NCI-H82 (cell line): ENCODE measurements around the gene SH3GL1.

ENCODE experiments used
- DNase-seq: peaks from one replicate; lab custom pipeline; 2025; lab: John Stamatoyannopoulos, UW

Gene SH3GL1

DNA sequence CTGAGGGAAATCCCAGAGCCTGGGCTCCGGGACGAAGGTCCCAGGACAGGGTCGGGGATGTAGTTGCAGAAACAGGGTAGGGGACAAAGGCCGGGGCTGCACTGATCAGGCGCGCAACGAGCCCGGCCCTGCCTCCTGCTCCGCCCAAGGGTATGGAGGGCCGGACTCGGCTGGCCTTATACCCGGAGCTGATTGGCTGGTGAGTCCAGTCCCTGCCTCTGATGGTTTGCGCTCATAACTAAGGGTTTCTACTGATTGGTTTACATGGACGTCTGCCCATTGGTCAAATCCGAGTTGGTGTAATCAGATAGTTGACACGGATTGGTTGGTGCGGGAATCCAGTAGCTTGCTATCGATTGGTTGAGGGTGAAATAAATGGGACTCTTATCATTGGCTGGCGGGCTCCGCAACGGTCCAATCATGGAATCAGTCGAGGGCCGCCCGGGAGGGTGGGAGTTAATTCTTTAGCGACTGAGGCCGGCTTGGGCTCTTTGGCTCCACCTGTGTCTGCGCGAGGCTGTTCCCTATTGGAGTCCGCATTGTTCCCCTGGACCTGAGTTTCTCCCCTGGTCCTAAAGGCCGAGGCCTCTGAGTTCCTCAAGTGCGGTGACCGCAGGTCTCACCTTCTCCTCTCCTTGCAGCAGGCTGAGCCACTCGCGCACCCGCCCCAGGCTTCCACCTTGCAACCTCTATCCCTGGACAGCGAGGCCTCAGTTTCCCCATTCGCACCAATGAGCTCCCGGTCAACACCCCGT lies 57.6 kb downstream of the SH3GL1 start:
- peak; percentile 99 for DNase-seq

DNA sequence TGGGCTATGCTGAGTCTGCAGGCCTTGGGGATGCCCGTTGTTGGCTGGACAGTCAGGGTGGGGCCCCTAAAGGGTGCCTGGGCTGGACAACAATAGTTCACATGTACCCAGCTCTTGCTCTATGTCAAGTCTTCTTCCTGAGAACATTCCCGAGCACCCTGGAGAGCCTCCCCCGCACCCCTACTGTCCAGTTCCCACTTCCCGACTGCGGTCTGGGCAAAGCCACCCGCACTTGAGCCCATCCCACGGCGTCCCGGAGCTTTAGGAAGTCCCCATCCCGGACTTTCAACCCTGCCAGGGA lies 58.1 kb downstream of the SH3GL1 start:
- DNase-seq = no peak

DNA sequence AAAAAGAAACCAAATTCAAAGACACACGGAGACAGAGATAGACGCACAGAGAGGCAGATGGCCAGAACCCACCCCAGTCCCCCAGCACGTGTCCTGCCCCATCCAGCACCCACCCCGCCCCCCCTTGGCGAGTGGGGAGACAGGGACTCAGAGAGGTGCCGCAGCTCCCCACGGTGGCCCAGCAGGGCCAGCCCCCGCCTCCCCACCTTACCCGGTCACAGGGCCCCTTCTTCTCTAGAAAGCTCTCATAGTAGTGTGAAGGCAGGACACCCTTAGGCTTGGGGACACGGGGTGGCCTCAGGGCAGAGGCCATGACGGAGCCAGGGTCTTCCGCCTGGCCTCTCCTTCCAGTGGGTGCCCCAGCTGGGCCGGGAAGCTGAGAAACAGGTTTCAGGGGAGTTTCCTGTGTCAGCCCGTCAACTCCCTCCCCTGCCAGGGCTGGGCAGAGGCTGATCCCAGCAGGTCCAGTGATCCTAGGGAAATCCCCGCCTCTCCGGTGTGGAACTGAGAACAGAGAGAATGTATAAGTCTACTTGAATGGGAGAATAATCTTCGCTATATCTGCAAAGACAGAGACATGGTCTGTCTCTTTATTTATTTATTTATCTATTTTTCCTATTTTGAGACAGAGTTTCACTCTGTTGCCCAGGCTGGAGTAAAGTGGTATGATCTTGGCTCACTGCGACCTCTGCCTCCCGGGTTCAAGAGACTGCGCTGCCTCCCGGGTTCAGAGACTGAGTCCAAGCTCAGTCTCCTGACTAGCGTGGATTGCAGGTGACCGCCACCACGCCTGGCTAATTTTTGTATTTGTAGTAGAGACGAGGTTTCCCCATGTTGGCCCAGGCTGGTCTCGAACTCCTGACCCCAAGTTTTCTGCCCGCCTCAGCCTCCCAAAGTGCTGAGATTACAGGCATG lies 61.6 kb downstream of the SH3GL1 start, which contains the start of gene STAP2:
STAP2 (minus strand) TSS at position 387 of the 915 bp plus-strand sequence; CDS start at position 313, 74 bp downstream.
- DNase-seq = no peak

DNA sequence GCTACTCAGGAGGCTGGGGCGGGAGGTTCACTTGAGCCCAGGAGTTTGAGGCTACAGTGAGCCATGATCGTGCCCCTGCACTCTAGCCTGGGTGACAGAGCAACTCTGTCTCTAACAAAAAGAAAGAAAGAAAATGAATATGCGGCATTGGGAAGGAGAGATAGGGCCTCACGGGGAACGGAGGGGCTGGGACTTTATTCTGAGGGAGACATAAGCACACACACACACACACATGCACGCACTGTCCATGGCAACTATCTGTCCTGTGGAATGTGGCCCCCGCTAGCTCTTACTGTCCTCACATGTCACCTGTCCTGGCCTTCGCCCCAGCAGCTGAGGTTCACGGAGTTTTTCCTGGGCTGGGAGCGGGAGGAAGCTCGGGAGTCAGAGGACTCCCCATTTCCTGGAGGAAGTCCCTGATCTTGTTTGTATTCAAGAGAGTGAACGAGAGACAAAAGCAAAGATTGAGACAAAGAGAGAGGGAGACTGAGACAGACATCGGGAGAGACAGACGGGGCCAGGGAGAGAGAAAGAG lies 62.4 kb downstream of the SH3GL1 start:
- no peak for DNase-seq

DNA sequence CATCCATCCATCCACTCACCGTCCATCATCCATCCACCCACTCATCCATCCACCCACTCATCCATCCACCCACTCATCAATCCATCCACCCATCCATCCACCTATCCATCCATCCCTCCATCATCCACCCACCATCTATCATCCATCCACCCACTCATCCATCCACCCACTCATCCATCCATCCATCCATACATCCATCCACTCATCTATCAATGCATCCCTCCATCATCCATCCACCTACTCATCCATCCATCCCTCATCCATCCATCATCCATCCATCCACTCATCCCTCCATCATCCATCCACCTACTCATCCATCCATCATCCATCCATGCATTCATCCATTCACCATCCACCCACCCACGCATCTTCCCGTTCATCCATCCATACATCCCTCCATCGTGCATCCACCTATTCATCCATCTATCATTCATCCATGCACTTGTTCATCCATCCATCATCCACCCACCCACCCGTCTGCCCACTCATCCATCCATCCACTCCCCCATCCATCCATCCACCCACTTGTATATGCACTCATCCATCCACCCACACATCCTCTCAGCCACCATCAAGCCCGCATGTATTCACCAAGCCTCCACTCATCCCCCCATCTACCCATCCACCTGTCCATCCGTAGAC lies 65.3 kb downstream of the SH3GL1 start:
- DNase-seq = no peak

DNA sequence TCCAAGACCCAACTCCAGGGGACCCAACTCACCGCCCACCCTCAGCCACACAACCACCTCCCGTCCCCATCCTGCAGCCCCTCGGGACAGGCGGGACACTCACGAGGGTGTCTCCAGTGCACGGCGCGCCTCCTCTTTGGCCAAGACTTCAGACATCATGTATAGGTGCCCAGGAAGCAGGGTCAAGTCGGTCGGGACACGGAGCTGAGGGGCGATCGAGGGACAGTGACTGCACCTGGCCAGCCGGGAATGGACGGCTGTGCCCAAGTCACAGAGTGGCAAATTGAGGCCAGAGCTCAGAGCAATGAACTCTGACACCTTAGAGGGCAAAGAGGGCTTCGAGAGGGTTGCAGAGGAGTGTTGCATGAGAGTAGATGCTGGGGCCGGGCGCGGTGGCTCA lies 70.5 kb downstream of the SH3GL1 start:
- no peak for DNase-seq

DNA sequence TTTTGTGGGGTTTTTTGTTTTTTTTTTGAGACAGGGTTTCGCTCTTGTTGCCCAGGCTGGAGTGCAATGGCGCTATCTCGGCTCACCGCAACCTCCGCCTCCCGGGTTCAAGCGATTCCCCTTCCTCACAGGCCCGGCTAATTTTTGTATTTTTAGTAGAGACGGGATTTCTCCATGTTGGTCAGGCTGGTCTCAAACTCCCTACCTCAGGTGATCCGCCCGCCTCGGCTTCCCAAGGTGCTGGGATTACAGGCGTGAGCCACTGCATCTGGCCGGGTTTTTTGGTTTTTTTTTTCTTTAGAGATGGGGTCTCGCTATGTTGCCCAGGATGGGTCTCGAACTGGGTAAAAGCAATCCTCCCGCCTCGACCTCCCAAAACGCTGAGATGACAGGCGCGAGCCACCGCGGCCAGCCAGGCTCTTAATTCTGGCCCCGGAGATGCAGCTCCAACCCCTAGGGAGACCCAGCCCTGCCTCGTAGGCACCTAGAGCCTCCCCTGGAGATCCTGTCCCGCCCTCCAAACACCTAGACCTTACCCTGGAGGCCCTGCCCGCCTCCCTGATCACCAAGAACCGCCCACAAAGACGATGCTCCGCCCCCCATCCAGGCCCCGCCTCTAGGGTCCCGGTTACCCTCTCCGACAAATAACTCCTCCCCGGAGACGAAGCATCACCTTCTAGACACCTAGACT lies 71.2 kb downstream of the SH3GL1 start:
- DNase-seq = peak; percentile 75

DNA sequence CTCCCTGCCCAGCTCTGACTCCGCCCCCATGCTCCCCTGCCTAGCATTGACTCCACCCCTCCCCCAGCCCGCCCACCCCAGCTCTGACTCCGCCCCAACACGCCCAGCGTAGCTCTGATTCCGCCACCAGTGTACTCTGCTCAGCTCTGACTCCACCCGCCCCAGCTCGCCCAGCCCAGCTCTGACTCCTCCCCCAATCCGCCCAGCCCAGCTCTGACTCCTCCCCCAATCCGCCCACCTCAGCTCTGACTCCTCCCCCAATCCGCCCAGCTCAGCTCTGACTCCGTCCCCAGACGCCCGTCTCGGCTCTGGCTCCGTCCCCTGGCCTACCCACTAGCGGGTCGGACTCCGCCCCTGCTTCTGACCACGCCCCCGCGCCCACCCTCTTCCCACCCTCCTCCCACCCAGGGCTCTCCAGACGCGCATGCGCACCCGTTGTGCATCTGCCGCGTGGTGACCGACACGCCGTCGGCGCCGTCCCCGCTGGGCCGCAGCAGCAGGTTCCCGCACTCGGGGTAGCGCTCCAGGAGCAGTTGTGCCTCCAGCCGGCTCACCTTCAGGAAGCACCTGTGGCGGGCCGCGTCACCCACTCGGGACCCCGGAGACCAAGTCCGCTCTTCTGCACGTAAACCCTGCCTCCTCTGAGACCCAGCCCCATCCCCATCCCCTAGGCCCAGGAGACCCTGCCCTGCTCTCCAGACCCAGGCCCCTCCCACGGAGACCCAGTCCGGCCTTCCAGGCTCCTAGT lies 71.9 kb downstream of the SH3GL1 start:
- DNase-seq = peak; percentile 98

DNA sequence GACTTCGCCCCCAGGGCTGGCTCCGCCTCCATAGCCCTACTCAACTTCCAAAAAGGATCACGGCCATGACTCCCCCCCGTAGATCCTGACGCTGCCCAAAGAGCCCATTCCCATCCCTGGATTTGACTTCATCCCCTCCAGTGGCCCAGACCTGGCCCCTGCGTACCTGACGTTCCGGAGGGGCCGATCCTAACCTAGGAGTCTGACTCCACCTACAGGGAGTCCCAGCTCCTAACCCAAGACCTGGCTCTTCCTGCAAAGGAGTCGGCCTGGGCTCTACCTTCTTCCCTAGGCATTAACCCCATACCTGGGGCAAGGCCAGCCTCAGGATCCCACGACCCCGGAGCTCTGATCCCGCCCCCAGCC lies 72.5 kb downstream of the SH3GL1 start:
- DNase-seq = no peak

DNA sequence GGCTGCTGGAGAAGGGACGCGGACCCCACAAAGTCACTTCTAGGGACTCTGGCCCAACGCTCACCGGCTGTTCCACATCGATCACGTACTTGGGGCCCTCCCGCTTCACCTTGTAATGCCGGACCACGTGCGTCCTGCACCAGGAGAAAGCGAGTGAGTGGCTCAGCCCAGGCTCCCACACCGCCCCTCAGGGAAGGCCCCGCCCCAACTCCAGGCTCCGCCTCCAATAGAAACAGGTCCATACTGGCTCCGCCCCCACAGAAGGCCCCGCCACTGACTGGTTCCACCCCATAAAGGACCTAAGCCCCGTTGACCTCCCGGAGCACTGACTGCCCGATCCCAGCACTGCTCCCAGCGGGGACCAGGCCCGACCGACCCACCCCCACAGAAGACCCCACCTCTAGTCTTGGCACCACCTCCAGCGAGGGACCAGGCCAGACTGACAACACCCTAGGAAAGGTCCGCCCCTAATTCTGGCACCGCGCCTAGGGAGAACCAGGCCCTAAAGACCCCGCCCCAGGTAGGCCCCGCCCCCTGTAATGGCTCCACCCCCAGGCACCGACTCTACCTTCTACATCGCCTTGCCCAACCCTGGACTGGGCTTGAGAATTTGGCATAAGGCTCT lies 73.0 kb downstream of the SH3GL1 start:
- DNase-seq = peak; percentile 93

DNA sequence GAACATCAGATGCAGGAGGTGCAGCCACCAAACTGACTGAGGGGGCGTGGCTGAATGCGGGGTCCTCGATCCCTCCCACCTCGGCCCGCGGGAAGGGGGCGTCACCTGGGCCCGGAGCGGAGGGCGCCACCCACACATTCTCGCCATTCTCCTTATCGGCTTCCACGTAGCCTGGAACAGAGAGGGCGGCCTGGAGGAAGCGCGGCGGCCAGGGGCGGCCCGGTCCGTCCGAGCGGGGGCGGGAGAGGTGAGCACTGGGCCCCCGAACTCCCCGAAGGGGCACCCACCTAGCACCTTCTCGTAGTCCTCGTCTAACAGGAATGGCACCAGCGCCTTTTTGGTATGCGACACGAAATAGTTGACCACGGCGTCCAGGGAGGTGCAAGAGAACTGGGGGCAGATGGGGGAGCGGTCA lies 73.5 kb downstream of the SH3GL1 start:
- DNase-seq = peak; percentile 39

DNA sequence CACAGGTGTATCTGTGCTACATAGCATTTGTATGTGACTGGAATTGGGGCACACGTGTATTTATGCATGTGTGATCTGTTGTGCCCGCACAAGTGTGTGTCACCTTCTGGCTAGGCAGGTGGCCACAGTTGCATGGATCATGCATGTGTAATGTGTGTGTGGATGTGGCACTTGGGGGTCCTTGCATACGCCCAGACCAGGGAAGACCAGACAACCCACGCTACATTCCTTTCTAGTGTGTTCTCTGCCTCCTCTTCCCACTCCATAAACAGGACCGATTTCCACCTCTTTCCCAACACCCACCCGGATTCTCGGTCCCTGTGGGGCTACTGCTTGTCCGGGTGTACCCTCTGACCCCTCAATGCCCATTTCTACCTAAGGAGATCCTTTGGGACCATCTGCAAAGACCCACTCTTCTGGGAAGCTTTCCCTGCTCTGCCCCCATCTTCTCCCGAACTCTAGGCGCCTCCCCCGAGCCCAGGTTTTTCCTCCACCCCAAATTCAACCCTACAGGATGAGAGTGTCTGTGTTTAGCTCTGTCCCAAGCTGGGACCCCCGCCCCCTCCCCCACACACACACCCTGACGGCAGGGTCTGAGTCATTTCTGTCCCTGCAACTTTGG lies 74.0 kb downstream of the SH3GL1 start:
- DNase-seq = no peak

DNA sequence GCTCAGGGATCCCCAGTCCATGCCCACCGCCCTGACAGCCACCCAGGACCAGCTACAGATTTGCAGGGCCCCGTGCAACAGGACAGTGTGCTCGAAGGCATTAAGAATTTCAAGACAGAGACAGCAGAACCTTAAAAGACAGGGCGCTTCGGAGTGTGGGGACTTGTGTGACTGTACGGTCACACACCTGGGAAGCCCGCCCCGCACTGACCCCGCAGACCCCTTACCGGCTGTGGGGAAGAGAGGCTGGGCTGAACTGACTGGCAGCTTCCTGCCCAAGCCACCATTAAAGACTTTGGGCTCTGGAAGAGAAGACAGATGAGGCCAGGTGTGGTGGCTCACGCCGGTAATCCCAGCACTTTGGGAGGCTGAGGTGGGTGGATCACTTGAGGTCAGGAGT lies 76.1 kb downstream of the SH3GL1 start:
- DNase-seq = no peak

DNA sequence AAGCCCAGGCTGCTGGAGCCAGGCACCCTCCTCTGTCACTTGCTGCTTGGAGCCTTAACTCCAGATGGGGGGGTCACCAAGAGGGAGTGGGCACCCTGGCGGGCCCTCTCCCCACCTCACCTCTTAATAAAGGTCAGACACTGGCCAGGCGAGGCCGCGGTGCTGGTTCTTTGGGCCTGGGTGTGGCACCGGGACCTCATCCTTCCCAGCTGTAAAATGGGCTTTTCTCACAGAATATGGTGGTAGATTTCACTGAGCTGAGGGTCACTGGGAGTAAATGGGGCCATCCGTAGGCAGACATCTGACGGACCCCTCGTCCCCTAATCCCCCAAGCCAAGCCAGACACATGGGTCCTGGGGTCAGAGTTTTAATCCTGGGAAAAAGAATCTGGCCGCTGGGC lies 76.7 kb downstream of the SH3GL1 start:
- no peak for DNase-seq

DNA sequence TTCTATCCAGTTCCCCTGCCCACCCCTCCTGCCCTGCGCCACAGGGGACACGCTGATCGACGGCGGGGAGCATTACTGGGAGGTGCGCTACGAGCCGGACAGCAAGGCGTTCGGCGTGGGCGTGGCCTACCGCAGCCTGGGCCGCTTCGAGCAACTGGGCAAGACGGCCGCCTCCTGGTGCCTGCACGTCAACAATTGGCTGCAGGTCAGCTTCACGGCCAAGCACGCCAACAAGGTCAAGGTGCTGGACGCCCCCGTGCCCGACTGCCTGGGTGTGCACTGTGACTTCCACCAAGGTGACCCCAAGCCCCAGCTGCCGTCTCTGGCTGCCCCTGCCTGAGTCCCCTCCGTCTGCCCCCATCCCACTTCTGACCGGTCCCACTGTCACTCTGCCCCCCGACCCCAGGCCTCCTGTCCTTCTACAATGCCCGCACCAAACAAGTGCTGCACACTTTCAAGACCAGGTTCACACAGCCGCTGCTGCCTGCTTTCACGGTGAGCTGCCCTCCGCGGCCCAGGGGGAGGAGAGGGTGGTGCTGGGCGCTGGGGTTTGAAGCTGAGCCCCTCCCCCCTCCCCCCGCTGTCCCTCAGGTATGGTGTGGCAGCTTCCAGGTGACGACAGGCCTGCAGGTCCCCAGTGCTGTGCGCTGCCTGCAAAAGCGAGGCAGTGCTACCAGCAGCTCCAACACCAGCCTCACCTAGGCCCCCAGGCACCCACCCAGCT lies 77.2 kb downstream of the SH3GL1 start:
- no peak for DNase-seq

DNA sequence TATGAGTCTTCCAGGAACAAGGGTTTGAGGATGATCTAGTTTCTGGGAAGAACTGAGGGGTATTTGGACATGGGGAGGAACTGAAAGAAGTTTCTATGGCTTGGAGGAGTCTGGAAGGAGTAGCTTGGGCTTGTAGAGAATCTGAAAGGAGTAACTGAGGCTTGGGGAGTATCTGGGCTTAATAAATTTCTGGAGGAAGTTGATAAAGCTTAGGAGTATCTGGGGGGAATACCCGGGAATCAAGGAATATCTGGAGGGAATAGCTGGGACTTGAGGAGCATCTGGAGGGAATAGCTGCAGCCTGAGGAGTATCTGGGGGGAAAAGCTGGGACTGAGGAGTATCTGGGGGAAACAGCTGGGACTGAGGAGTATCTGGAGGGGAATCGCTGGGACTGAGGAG lies 79.9 kb downstream of the SH3GL1 start:
- no peak for DNase-seq

DNA sequence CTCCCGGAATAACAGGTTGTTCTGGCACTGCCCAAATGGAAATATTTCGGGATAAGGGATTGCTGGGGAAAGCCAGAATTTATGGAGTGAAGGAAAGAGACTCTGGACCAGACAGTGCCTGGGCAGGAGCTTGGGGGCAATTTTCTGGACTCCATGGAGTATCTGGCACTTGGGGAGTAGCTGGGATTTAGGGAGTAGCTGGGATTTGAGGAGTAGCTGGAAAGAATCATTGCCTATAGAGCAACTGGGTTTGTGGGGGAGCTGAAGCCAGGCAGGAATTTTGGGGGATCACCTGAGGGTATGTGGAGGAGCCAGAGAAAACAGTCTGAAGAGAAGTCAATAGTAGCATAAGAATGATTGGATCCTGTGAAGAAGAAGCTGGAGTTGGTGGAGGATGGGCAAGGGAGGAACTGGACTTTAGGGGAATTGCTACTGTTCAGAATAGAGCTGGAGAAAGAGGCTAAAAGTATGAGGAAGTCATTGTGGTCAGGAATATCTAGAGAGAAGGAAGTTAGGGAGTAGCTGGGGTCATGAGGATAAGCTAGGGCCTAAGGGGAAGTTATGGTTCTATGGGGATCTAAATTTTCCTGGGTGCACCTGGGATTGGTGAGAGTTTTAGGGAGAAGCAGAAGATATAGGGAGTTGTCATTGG lies 81.2 kb downstream of the SH3GL1 start:
- no peak for DNase-seq

DNA sequence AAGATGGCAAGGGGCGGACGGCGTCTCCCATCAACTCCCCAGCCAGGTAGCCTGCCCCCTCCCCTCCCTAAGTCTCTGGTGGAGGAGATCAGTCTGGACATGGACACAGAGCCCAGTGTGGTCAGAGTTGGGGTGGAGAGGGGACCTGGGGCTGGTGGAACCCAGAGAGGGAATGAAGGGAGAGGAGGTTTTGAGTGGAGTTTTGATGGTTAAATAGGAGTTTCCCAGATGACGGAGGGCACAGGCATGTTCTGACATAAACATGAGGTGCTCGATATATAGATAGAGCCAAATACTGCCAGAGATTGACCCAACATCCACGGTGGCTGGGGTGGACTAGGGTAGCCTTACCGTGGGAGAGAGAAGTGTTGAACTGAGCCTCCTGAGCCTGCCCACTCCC lies 81.9 kb downstream of the SH3GL1 start:
- DNase-seq = no peak

DNA sequence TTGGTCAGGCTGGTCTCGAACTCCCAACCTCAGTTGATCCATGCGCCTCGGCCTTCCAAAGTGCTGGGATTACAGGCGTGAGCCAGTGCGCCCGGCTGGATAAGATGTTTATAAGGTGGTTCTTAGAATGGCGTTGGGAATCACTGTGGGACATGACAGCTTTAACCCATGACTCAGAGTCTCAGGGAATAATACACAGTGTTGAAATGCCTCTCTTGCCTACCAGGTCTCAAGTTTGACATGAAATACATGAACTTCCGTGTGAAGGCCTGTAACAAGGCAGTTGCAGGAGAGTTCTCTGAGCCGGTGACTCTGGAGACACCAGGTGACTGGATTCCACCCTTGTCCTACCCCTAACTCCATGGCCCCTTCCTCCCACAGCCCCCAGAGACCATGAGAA lies 83.4 kb downstream of the SH3GL1 start:
- DNase-seq = no peak
